Measurements from ENCODE around the gene BMPR1B.

The BMPR1B gene

GRCh38 chr4:94871644-94872305 is 114.0 kb downstream of the BMPR1B start:
- Histone ChIP-seq H3K27me3 (ENCODE audit: control insufficient read depth in 1 of 2, insufficient read depth in 2 of 2, low read length in 2 of 2) (no peaks in the 10 kb centered on the region), H3K27ac (ENCODE audit: low read length) (no peak overlapping the region)

GRCh38 chr4:94877973-94878372 is 120.2 kb downstream of the BMPR1B start:
- no peak overlapping the region for H3K27ac ChIP-seq (ENCODE audit: low read length)
- H3K9me3 ChIP-seq (ENCODE audit: control insufficient read depth in 2 of 2, low read length in 2 of 2): no peaks in the 10 kb centered on the region
- no peaks in the 10 kb centered on the region for H3K36me3 ChIP-seq (ENCODE audit: control insufficient read depth in 2 of 2, insufficient read depth in 2 of 2, low read length in 2 of 2)
- no peaks in the 10 kb centered on the region for H3K4me1 ChIP-seq (ENCODE audit: control insufficient read depth, insufficient read depth, low read length)
- H3K4me3 ChIP-seq (ENCODE audit: low read length in 2 of 2): no peak overlapping the region
- no peak overlapping the region for H3K9ac ChIP-seq (ENCODE audit: low read length in 2 of 2)
- H3K27me3 ChIP-seq (ENCODE audit: control insufficient read depth in 1 of 2, insufficient read depth in 2 of 2, low read length in 2 of 2): no peaks in the 10 kb centered on the region

More at GRCh38 chr4:94871644-94872305, 114.0 kb downstream of the BMPR1B start:
- Histone ChIP-seq H3K4me1 (ENCODE audit: control insufficient read depth, insufficient read depth, low read length) (peaks cover 2% of the 10 kb centered on the region), H3K4me3 (ENCODE audit: low read length in 2 of 2) (no peak overlapping the region), H3K9me3 (ENCODE audit: control insufficient read depth in 2 of 2, low read length in 2 of 2) (no peaks in the 10 kb centered on the region), H3K36me3 (ENCODE audit: control insufficient read depth in 2 of 2, insufficient read depth in 2 of 2, low read length in 2 of 2) (no peaks in the 10 kb centered on the region), H3K9ac (ENCODE audit: low read length in 2 of 2) (no peak overlapping the region)

- H3K27ac ChIP-seq (ENCODE audit: low read length): no peak overlapping the region
- no peak overlapping the region for H3K9ac ChIP-seq (ENCODE audit: low read length in 2 of 2)
- no peaks in the 10 kb centered on the region for H3K4me1 ChIP-seq (ENCODE audit: control insufficient read depth, insufficient read depth, low read length)
- no peaks in the 10 kb centered on the region for H3K27me3 ChIP-seq (ENCODE audit: control insufficient read depth in 1 of 2, insufficient read depth in 2 of 2, low read length in 2 of 2)
- H3K9me3 ChIP-seq (ENCODE audit: control insufficient read depth in 2 of 2, low read length in 2 of 2): no peaks in the 10 kb centered on the region
- no peaks in the 10 kb centered on the region for H3K36me3 ChIP-seq (ENCODE audit: control insufficient read depth in 2 of 2, insufficient read depth in 2 of 2, low read length in 2 of 2)
- H3K4me3 ChIP-seq (ENCODE audit: low read length in 2 of 2): no peak overlapping the region
Measured at GRCh38 chr4:94880956-94881355, 123.2 kb downstream of the BMPR1B start.

GRCh38 chr4:94882756-94883155 is 125.0 kb downstream of the BMPR1B start:
- H3K9me3 ChIP-seq (ENCODE audit: control insufficient read depth in 2 of 2, low read length in 2 of 2): no peaks in the 10 kb centered on the region
- H3K27ac ChIP-seq (ENCODE audit: low read length): no peak overlapping the region
- no peaks in the 10 kb centered on the region for H3K4me1 ChIP-seq (ENCODE audit: control insufficient read depth, insufficient read depth, low read length)
- no peaks in the 10 kb centered on the region for H3K36me3 ChIP-seq (ENCODE audit: control insufficient read depth in 2 of 2, insufficient read depth in 2 of 2, low read length in 2 of 2)
- no peaks in the 10 kb centered on the region for H3K27me3 ChIP-seq (ENCODE audit: control insufficient read depth in 1 of 2, insufficient read depth in 2 of 2, low read length in 2 of 2)
- no peak overlapping the region for H3K9ac ChIP-seq (ENCODE audit: low read length in 2 of 2)
- no peak overlapping the region for H3K4me3 ChIP-seq (ENCODE audit: low read length in 2 of 2)

GRCh38 chr4:94887027-94887426 is 129.3 kb downstream of the BMPR1B start:
- H3K9ac ChIP-seq (ENCODE audit: low read length in 2 of 2): no peak overlapping the region
- no peaks in the 10 kb centered on the region for H3K36me3 ChIP-seq (ENCODE audit: control insufficient read depth in 2 of 2, insufficient read depth in 2 of 2, low read length in 2 of 2)
- no peaks in the 10 kb centered on the region for H3K9me3 ChIP-seq (ENCODE audit: control insufficient read depth in 2 of 2, low read length in 2 of 2)
- H3K4me1 ChIP-seq (ENCODE audit: control insufficient read depth, insufficient read depth, low read length): peaks cover 2% of the 10 kb centered on the region
- no peak overlapping the region for H3K27ac ChIP-seq (ENCODE audit: low read length)
- H3K27me3 ChIP-seq (ENCODE audit: control insufficient read depth in 1 of 2, insufficient read depth in 2 of 2, low read length in 2 of 2): no peaks in the 10 kb centered on the region
- H3K4me3 ChIP-seq (ENCODE audit: low read length in 2 of 2): no peak overlapping the region

GRCh38 chr4:94889523-94889922 is 131.8 kb downstream of the BMPR1B start:
- no peaks in the 10 kb centered on the region for H3K27me3 ChIP-seq (ENCODE audit: control insufficient read depth in 1 of 2, insufficient read depth in 2 of 2, low read length in 2 of 2)
- H3K4me1 ChIP-seq (ENCODE audit: control insufficient read depth, insufficient read depth, low read length): peaks cover 3% of the 10 kb centered on the region
- H3K4me3 ChIP-seq (ENCODE audit: low read length in 2 of 2): no peak overlapping the region
- no peaks in the 10 kb centered on the region for H3K36me3 ChIP-seq (ENCODE audit: control insufficient read depth in 2 of 2, insufficient read depth in 2 of 2, low read length in 2 of 2)
- H3K27ac ChIP-seq (ENCODE audit: low read length): peak overlapping the region; percentile 26
- no peaks in the 10 kb centered on the region for H3K9me3 ChIP-seq (ENCODE audit: control insufficient read depth in 2 of 2, low read length in 2 of 2)
- H3K9ac ChIP-seq (ENCODE audit: low read length in 2 of 2): no peak overlapping the region

- no peaks in the 10 kb centered on the region for H3K36me3 ChIP-seq (ENCODE audit: control insufficient read depth in 2 of 2, insufficient read depth in 2 of 2, low read length in 2 of 2)
- H3K4me3 ChIP-seq (ENCODE audit: low read length in 2 of 2): no peak overlapping the region
- no peaks in the 10 kb centered on the region for H3K9me3 ChIP-seq (ENCODE audit: control insufficient read depth in 2 of 2, low read length in 2 of 2)
- peak overlapping the region; percentile 26 for H3K27ac ChIP-seq (ENCODE audit: low read length)
- H3K9ac ChIP-seq (ENCODE audit: low read length in 2 of 2): no peak overlapping the region
- peaks cover 3% of the 10 kb centered on the region for H3K4me1 ChIP-seq (ENCODE audit: control insufficient read depth, insufficient read depth, low read length)
- H3K27me3 ChIP-seq (ENCODE audit: control insufficient read depth in 1 of 2, insufficient read depth in 2 of 2, low read length in 2 of 2): no peaks in the 10 kb centered on the region
Measured at GRCh38 chr4:94889946-94890345, 132.2 kb downstream of the BMPR1B start.

- Histone ChIP-seq H3K4me1 (ENCODE audit: control insufficient read depth, insufficient read depth, low read length) (peaks cover 3% of the 10 kb centered on the region), H3K4me3 (ENCODE audit: low read length in 2 of 2) (no peak overlapping the region), H3K27me3 (ENCODE audit: control insufficient read depth in 1 of 2, insufficient read depth in 2 of 2, low read length in 2 of 2) (no peaks in the 10 kb centered on the region), H3K9me3 (ENCODE audit: control insufficient read depth in 2 of 2, low read length in 2 of 2) (no peaks in the 10 kb centered on the region), H3K36me3 (ENCODE audit: control insufficient read depth in 2 of 2, insufficient read depth in 2 of 2, low read length in 2 of 2) (no peaks in the 10 kb centered on the region), H3K27ac (ENCODE audit: low read length) (no peak overlapping the region), H3K9ac (ENCODE audit: low read length in 2 of 2) (no peak overlapping the region)
Measured at GRCh38 chr4:94890579-94890978, 132.8 kb downstream of the BMPR1B start.

DNA sequence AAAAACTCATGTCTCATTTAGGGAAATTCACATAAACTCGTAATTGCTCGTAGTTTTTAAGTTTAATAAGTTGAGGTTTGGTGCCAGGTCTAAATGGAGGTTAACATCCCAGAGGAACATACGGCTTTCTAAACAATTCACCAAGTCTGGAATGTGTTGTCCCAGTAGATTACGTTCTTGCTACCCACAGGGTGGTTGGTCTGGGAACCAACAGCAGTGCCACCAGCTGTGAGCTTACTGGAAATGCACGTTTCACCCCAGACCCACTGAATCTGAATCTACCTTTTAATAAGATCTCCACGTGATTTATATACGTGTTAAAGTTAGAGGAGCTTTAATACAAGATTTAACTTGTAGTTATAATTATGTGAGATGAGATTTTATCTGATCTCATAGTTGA is 134.3 kb downstream of the BMPR1B start:
- Histone ChIP-seq H3K9me3 (ENCODE audit: control insufficient read depth in 2 of 2, low read length in 2 of 2) (no peaks in the 10 kb centered on the region), H3K4me3 (ENCODE audit: low read length in 2 of 2) (no peak overlapping the region), H3K36me3 (ENCODE audit: control insufficient read depth in 2 of 2, insufficient read depth in 2 of 2, low read length in 2 of 2) (no peaks in the 10 kb centered on the region), H3K27ac (ENCODE audit: low read length) (no peak overlapping the region), H3K27me3 (ENCODE audit: control insufficient read depth in 1 of 2, insufficient read depth in 2 of 2, low read length in 2 of 2) (no peaks in the 10 kb centered on the region), H3K4me1 (ENCODE audit: control insufficient read depth, insufficient read depth, low read length) (peaks cover 3% of the 10 kb centered on the region), H3K9ac (ENCODE audit: low read length in 2 of 2) (no peak overlapping the region)

DNA sequence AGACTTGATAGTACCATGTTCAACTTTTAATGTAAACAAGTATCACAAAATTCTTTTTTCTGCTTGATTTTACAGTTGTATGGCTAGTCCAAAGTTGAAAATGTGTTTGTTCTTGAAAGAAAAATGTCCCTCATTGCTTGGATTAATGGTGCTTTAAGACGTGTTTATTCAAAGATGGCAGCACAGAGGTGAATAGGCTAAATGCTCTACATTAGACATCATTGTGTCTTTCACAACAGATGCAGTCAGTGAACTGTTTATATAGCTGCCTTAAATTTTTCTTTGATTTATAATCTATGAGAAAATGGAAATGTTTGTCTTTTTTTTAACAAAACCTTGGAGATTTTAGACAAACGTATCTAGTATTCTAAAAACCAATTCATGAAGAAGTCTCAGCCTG is 137.3 kb downstream of the BMPR1B start:
- no peak overlapping the region for H3K9ac ChIP-seq (ENCODE audit: low read length in 2 of 2)
- peaks cover 3% of the 10 kb centered on the region for H3K4me1 ChIP-seq (ENCODE audit: control insufficient read depth, insufficient read depth, low read length)
- no peaks in the 10 kb centered on the region for H3K27me3 ChIP-seq (ENCODE audit: control insufficient read depth in 1 of 2, insufficient read depth in 2 of 2, low read length in 2 of 2)
- no peaks in the 10 kb centered on the region for H3K9me3 ChIP-seq (ENCODE audit: control insufficient read depth in 2 of 2, low read length in 2 of 2)
- no peaks in the 10 kb centered on the region for H3K36me3 ChIP-seq (ENCODE audit: control insufficient read depth in 2 of 2, insufficient read depth in 2 of 2, low read length in 2 of 2)
- H3K27ac ChIP-seq (ENCODE audit: low read length): no peak overlapping the region
- no peak overlapping the region for H3K4me3 ChIP-seq (ENCODE audit: low read length in 2 of 2)

GRCh38 chr4:94897023-94897422 is 139.3 kb downstream of the BMPR1B start:
- no peaks in the 10 kb centered on the region for H3K27me3 ChIP-seq (ENCODE audit: control insufficient read depth in 1 of 2, insufficient read depth in 2 of 2, low read length in 2 of 2)
- H3K4me3 ChIP-seq (ENCODE audit: low read length in 2 of 2): no peak overlapping the region
- no peaks in the 10 kb centered on the region for H3K9me3 ChIP-seq (ENCODE audit: control insufficient read depth in 2 of 2, low read length in 2 of 2)
- H3K9ac ChIP-seq (ENCODE audit: low read length in 2 of 2): no peak overlapping the region
- H3K4me1 ChIP-seq (ENCODE audit: control insufficient read depth, insufficient read depth, low read length): peaks cover 1% of the 10 kb centered on the region
- no peak overlapping the region for H3K27ac ChIP-seq (ENCODE audit: low read length)
- no peaks in the 10 kb centered on the region for H3K36me3 ChIP-seq (ENCODE audit: control insufficient read depth in 2 of 2, insufficient read depth in 2 of 2, low read length in 2 of 2)
